Activated CD4-positive, alpha-beta T cell treated with anti-CD3 and anti-CD28 coated beads for 36 hours (primary cell): Measurements from ENCODE around the gene GSK3A. TPM values are rescaled to one million over a fixed set of nuclear protein-coding genes. Genes with fewer than 3 reads are reported as not detected.

ENCODE experiments used
- ATAC-seq: fragments of 200-7000 bp; cut with Tn5 transposase; one replicate; pipeline ENCODE4 v1.10.0; 2021; ENCODE audit warnings: mild to moderate bottlenecking, moderate library complexity
- CTCF ChIA-PET: fragments of 350-600 bp; sonication (Branson Sonifier 250); formaldehyde crosslinking; loops from one replicate; lab custom pipeline; 2021; ENCODE audit warnings: antibody characterized with exemption; lab: Charles Lee
- POLR2A ChIA-PET: fragments of 350-600 bp; sonication (Branson Sonifier 250); formaldehyde crosslinking; loops from one replicate; lab custom pipeline; 2021; ENCODE audit warnings: antibody characterized with exemption, inconsistent platforms; lab: Charles Lee
- DNase-seq: peaks from one replicate; pipeline ENCODE4 v3.0.0-alpha.2; 2020
- H3K27ac Mint-ChIP-seq: one replicate; pipeline ENCODE4 v1.8.0; 2021; ENCODE audit warnings: mixed read lengths
- H3K27me3 Mint-ChIP-seq: one replicate; pipeline ENCODE4 v1.8.0; 2021; ENCODE audit warnings: mixed read lengths
- H3K36me3 Mint-ChIP-seq: one replicate; pipeline ENCODE4 v1.8.0; 2021; ENCODE audit warnings: low read depth, mixed read lengths
- H3K4me1 Mint-ChIP-seq: one replicate; pipeline ENCODE4 v1.8.0; 2021; ENCODE audit warnings: mixed read lengths
- H3K4me3 Mint-ChIP-seq: one replicate; pipeline ENCODE4 v1.8.0; 2021; ENCODE audit warnings: mild to moderate bottlenecking, moderate library complexity, mixed read lengths
- H3K9me3 Mint-ChIP-seq: one replicate; pipeline ENCODE4 v1.8.0; 2021; ENCODE audit warnings: low read depth, mixed read lengths
- intact Hi-C, 2 experiments: fragments of 100-400 bp; cut with DNase I in 1 of 2; cut with micrococcal nuclease in 1 of 2; formaldehyde crosslinking; loops; one replicate each; pipeline versions ENCODE4 v1.14.2 to v1.15.1; 2022 to 2024; cut with DNase I, micrococcal nuclease
- total RNA-seq, 2 experiments: library from RNA; stranded (reverse); gene quantifications; one replicate each; pipeline ENCODE4 v1.2.3, GENCODE V29; 2021

The GSK3A gene
- total RNA-seq, 2 experiments from 2014 or later, result 32.6 to 43.5 TPM

GRCh38 chr19:42197375-42197817, 45.0 kb downstream of the GSK3A start:
- no peaks in the 10 kb centered on the region for H3K27me3 Mint-ChIP-seq
- peaks cover 67% of the 10 kb centered on the region for H3K4me1 Mint-ChIP-seq
- peak overlapping the region; percentile 73 for H3K27ac Mint-ChIP-seq
- H3K4me3 Mint-ChIP-seq, result no peak overlapping the region
- H3K36me3 Mint-ChIP-seq, result peaks cover 46% of the 10 kb centered on the region
- POLR2A ChIA-PET, result no interaction called here
- no peak for DNase-seq
- peaks cover 4% of the 10 kb centered on the region for H3K9me3 Mint-ChIP-seq
- intact Hi-C loops, result loop anchor here in 1 of 2 experiments (5.0 kb wide), 1 partner anchor 85 kb away; no protein-coding TSS in a partner anchor
- CTCF ChIA-PET, result interaction anchor here (0.6 to 1.2 kb wide), 5 partner anchors 14 to 53 kb away, joined by 3 to 5 read pairs (median 3); partner anchors contain the start of gene DEDD2
- no peak for ATAC-seq

DNA sequence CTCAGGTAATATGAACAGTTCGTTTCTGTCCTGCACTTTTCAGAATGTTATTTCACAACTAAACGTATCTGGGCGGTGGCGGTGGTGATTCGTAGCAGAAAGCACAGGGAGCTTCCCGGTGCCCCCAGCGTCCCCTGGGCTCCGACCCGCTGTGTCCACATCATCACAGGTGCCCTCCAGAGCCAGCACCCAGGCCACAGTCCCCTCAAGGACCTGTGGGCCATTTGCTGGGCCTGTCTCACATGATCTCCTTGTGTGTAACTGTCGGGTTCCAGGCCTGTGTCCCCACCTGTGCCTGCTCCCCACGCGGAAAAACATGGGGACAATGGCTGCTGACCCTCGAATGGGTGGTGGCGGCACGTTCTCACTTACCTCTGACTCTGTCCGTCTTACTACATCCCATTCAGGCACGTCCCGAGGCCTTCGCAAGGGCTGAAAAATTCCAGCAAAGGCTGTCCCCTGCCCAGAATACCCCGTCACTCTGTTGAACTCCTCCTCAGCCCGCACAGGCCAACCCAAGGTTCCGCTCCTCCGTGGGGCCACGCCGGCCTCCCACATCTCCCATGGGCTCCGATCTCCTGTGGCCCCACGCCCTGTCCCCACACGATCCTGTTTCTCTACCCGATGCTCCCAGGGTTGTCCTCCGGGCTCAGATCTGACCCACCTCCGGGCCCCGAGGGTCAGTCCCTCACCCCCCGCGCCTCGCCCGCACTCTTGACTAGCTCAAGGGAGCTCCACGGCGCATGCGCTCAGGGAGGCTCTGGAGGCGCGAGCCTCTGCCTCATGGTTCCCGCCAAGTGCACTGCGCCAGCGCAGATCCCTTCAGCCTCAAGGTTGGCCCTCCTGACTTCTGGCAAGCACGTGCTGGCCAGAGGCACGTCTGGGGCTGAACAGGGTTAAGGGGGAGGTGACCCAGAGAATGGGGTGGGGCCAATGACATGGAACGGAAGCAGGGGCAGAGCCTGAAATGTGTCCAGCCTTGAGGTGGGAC, 46.1 kb downstream of the GSK3A start:
- intact Hi-C loops, result loop anchor here in 1 of 2 experiments (5.0 kb wide), 1 partner anchor 86 kb away; no protein-coding TSS in a partner anchor
- H3K27me3 Mint-ChIP-seq, result no peaks in the 10 kb centered on the region
- peaks cover 66% of the 10 kb centered on the region for H3K4me1 Mint-ChIP-seq
- ChIA-PET POLR2A (no interaction called here), CTCF (interaction anchor here (0.6 kb wide), 1 partner anchor 33 kb away, joined by 3 read pairs; no protein-coding TSS in a partner anchor)
- peaks cover 40% of the 10 kb centered on the region for H3K36me3 Mint-ChIP-seq
- H3K27ac Mint-ChIP-seq, result no peak overlapping the region
- no peak for ATAC-seq
- H3K4me3 Mint-ChIP-seq, result no peak overlapping the region
- no peak for DNase-seq
- H3K9me3 Mint-ChIP-seq, result peaks cover 4% of the 10 kb centered on the region

DNA sequence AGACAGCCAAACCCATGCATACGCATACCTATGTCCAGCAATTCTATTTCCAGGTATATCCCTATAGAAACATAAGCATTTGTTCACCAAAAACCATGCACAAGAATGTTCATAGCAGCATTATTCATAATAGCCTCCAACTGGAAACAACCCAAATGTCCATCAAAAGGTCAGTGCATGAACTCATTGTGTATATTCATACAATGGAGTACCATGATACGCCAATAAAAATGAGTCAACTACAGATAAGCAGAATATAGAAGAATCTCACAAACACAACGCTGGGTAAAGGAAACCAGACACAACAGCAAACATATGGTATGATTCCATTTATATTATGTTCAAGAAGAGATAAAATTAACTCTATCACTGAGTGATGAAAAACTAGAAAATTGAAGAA, 48.7 kb downstream of the GSK3A start:
- H3K27me3 Mint-ChIP-seq, result no peaks in the 10 kb centered on the region
- ChIA-PET CTCF (interaction anchor here (1.6 kb wide), 1 partner anchor 85 kb away, joined by 4 read pairs; no protein-coding TSS in a partner anchor), POLR2A (no interaction called here)
- peaks cover 4% of the 10 kb centered on the region for H3K9me3 Mint-ChIP-seq
- H3K4me3 Mint-ChIP-seq, result no peak overlapping the region
- H3K27ac Mint-ChIP-seq, result no peak overlapping the region
- DNase-seq, result no peak
- H3K4me1 Mint-ChIP-seq, result peaks cover 49% of the 10 kb centered on the region
- intact Hi-C loops, result no loop called here
- no peak for ATAC-seq
- peaks cover 23% of the 10 kb centered on the region for H3K36me3 Mint-ChIP-seq

GRCh38 chr19:42193294-42193693, 49.1 kb downstream of the GSK3A start:
- CTCF ChIA-PET, result interaction anchor here (1.0 to 1.6 kb wide), 2 partner anchors 13 to 84 kb away, joined by 3 to 4 read pairs; no protein-coding TSS in a partner anchor
- DNase-seq, result no peak
- Mint-ChIP-seq H3K9me3 (peaks cover 4% of the 10 kb centered on the region), H3K4me3 (no peak overlapping the region), H3K36me3 (peaks cover 21% of the 10 kb centered on the region), H3K27ac (no peak overlapping the region), H3K4me1 (peaks cover 46% of the 10 kb centered on the region), H3K27me3 (no peaks in the 10 kb centered on the region)
- POLR2A ChIA-PET, result no interaction called here
- ATAC-seq, result no peak
- intact Hi-C loops, result no loop called here

DNA sequence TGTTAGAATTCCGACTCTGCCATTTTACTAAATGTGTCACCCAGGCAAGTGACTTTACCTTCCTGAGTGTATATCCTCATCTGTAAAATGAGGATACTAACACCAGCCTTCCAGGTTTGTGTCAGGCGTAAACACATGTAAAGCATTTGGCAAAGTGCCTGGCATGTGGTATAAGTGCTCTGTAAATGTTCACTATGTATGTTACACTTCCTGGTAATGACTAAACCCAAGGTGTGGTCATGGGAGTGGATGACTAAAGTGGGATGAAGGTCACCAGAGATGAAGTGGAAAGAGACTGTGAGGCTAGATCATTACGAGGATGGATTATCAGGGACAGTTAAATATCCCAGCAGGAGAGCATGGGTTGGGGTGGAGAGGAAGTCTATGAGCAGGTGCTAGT, 50.5 kb downstream of the GSK3A start:
- Mint-ChIP-seq H3K27ac (peak overlapping the region; percentile 72), H3K9me3 (peaks cover 4% of the 10 kb centered on the region), H3K27me3 (no peaks in the 10 kb centered on the region), H3K4me3 (no peak overlapping the region), H3K36me3 (peaks cover 12% of the 10 kb centered on the region), H3K4me1 (peaks cover 41% of the 10 kb centered on the region)
- DNase-seq, result peak; percentile 73
- ChIA-PET CTCF (interaction anchor here (1.0 to 1.2 kb wide), 3 partner anchors 11 to 77 kb away, joined by 3 to 5 read pairs (median 4); no protein-coding TSS in a partner anchor), POLR2A (no interaction called here)
- intact Hi-C loops, result no loop called here
- ATAC-seq, result peak; percentile 88

- peaks cover 8% of the 10 kb centered on the region for H3K36me3 Mint-ChIP-seq
- ChIA-PET CTCF (interaction anchor here (0.6 to 1.2 kb wide), 8 partner anchors 10 to 108 kb away, joined by 3 to 5 read pairs (median 3); no protein-coding TSS in a partner anchor), POLR2A (no interaction called here)
- no peak overlapping the region for H3K4me3 Mint-ChIP-seq
- H3K9me3 Mint-ChIP-seq, result peaks cover 4% of the 10 kb centered on the region
- H3K27ac Mint-ChIP-seq, result peak overlapping the region; percentile 72
- DNase-seq (no peak), ATAC-seq (no peak)
- peaks cover 35% of the 10 kb centered on the region for H3K4me1 Mint-ChIP-seq
- H3K27me3 Mint-ChIP-seq, result no peaks in the 10 kb centered on the region
- intact Hi-C loops, result no loop called here
Measured at GRCh38 chr19:42191330-42191729, 51.1 kb downstream of the GSK3A start.

GRCh38 chr19:42189133-42189532, 53.3 kb downstream of the GSK3A start:
- no peak for ATAC-seq
- Mint-ChIP-seq H3K4me1 (peaks cover 45% of the 10 kb centered on the region), H3K27me3 (no peaks in the 10 kb centered on the region), H3K36me3 (peaks cover 7% of the 10 kb centered on the region), H3K4me3 (no peak overlapping the region), H3K9me3 (peaks cover 4% of the 10 kb centered on the region), H3K27ac (no peak overlapping the region)
- ChIA-PET POLR2A (no interaction called here), CTCF (interaction anchor here (0.6 to 1.5 kb wide), 5 partner anchors 12 to 85 kb away, joined by 3 to 5 read pairs (median 3); no protein-coding TSS in a partner anchor)
- intact Hi-C loops, result no loop called here
- no peak for DNase-seq

GRCh38 chr19:42188665-42189064, 53.7 kb downstream of the GSK3A start:
- intact Hi-C loops, result no loop called here
- H3K27me3 Mint-ChIP-seq, result no peaks in the 10 kb centered on the region
- peaks cover 4% of the 10 kb centered on the region for H3K9me3 Mint-ChIP-seq
- peaks cover 46% of the 10 kb centered on the region for H3K4me1 Mint-ChIP-seq
- ATAC-seq, result no peak
- H3K27ac Mint-ChIP-seq, result no peak overlapping the region
- H3K4me3 Mint-ChIP-seq, result no peak overlapping the region
- ChIA-PET POLR2A (no interaction called here), CTCF (interaction anchor here (0.6 to 1.5 kb wide), 5 partner anchors 12 to 84 kb away, joined by 3 to 5 read pairs (median 3); no protein-coding TSS in a partner anchor)
- H3K36me3 Mint-ChIP-seq, result peaks cover 4% of the 10 kb centered on the region
- DNase-seq, result no peak

- POLR2A ChIA-PET, result interaction anchor here (0.6 kb wide), 1 partner anchor 43 kb away, joined by 4 read pairs; no protein-coding TSS in a partner anchor
- DNase-seq, result no peak
- Mint-ChIP-seq H3K4me1 (peaks cover 31% of the 10 kb centered on the region), H3K27ac (peak overlapping the region; percentile 39), H3K36me3 (no peaks in the 10 kb centered on the region), H3K4me3 (no peak overlapping the region), H3K27me3 (no peaks in the 10 kb centered on the region), H3K9me3 (no peaks in the 10 kb centered on the region)
- ATAC-seq, result peak; percentile 65
- intact Hi-C loops, result no loop called here
- CTCF ChIA-PET, result interaction anchor here (0.7 to 4.6 kb wide), 13 partner anchors 9 to 138 kb away, joined by 3 to 37 read pairs (median 3); partner anchors contain the start of gene POU2F2
Measured at GRCh38 chr19:42185277-42185676, 57.1 kb downstream of the GSK3A start.

- POLR2A ChIA-PET, result interaction anchor here (0.6 kb wide), 1 partner anchor 44 kb away, joined by 4 read pairs; no protein-coding TSS in a partner anchor
- no peaks in the 10 kb centered on the region for H3K9me3 Mint-ChIP-seq
- peaks cover 4% of the 10 kb centered on the region for H3K27me3 Mint-ChIP-seq
- CTCF ChIA-PET, result interaction anchor here (0.6 to 4.6 kb wide), 14 partner anchors 8 to 117 kb away, joined by 3 to 37 read pairs (median 4); partner anchors contain the start of gene POU2F2
- no peak overlapping the region for H3K4me3 Mint-ChIP-seq
- peak overlapping the region; percentile 6 for H3K27ac Mint-ChIP-seq
- H3K36me3 Mint-ChIP-seq, result no peaks in the 10 kb centered on the region
- intact Hi-C loops, result loop anchor here (1.0 kb wide), 2 partner anchors 51 to 76 kb away; no protein-coding TSS in a partner anchor
- peaks cover 31% of the 10 kb centered on the region for H3K4me1 Mint-ChIP-seq
- ATAC-seq, result peak; percentile 82
- peak; percentile 86 for DNase-seq
Measured at GRCh38 chr19:42184401-42184861, 58.0 kb downstream of the GSK3A start.
